Ovary (tissue), 9 donors: ENCODE measurements around the gene SEC24C. TPM values are rescaled to one million over a fixed set of nuclear protein-coding genes. Genes with fewer than 3 reads are reported as not detected.

Source experiments
- DNase-seq, 5 donors: peaks; one replicate each; pipeline ENCODE4 v3.0.0-alpha.2; 2019 to 2020
- H3K27ac ChIP-seq, 2 donors: fragments of 200-600 bp; one replicate each; pipeline versions ENCODE4 v1.5.1 to v1.8.0; 2019 to 2022
- H3K27me3 ChIP-seq: fragments of 200-600 bp; one replicate; pipeline ENCODE4 v1.8.0; 2022
- H3K36me3 ChIP-seq: fragments of 200-600 bp; sonication (generic); one replicate; pipeline ENCODE4 v1.5.1; 2019
- H3K4me1 ChIP-seq: one replicate; pipeline ENCODE4 v1.8.1; 2013; ENCODE audit warnings: mild to moderate bottlenecking, moderate library complexity; ENCODE audit not compliant: insufficient read depth
- H3K4me3 ChIP-seq: fragments of 200-600 bp; sonication (generic); one replicate; pipeline ENCODE4 v1.5.1; 2017
- H3K9me3 ChIP-seq, 2 donors: fragments of 200-600 bp in 1 of 2; sonication (generic) in 1 of 2; one replicate each; pipeline versions ENCODE4 v1.5.1 to v1.8.1; 2013 to 2019; ENCODE audit warnings: mild to moderate bottlenecking in 1 of 2, moderate library complexity in 1 of 2
- CTCF ChIP-seq, 3 donors: fragments of 450-650 bp in 2 of 3; fragments of 200-600 bp in 1 of 3; IDR thresholded peaks; one replicate each; pipeline versions ENCODE4 v1.5.1 to v1.8.0; 2016 to 2022; ENCODE audit warnings: antibody characterized with exemption in 3 of 3, mild to moderate bottlenecking in 1 of 3
- EP300 ChIP-seq: sonication (generic); formaldehyde crosslinking; IDR thresholded peaks from one replicate; pipeline ENCODE4 v1.6.1; 2017; ENCODE audit warnings: antibody characterized with exemption
- POLR2A ChIP-seq: fragments of 450-650 bp; IDR thresholded peaks from one replicate; pipeline ENCODE4 v1.6.1; 2017; ENCODE audit warnings: antibody characterized with exemption, mild to moderate bottlenecking, moderate library complexity
- WGBS, 3 donors: extraction: QIAGEN DNeasy Blood & Tissue Kit in 1 of 3; methylation state at CpG; one replicate each; pipeline versions ENCODE4 v1.1.5 to v1.1.7; 2013 to 2017; 5-methylcytosine and 5-hydroxymethylcytosine counted together
- intact Hi-C, 4 donors: fragments of 100-400 bp; cut with DNase I; formaldehyde crosslinking; loops; one replicate each; pipeline versions ENCODE4 v1.11.0 to v1.15.1; 2022 to 2023
- polyA plus RNA-seq, 2 donors: library from polyadenylated mRNA; stranded (reverse); fragments of 200-250 nt in 1 of 2; fragments of 350-450 nt in 1 of 2; fragmentation: Illumina TruSeq in 1 of 2; extraction: RNeasy Lipid Tissue Mini Kit (QIAGEN cat#74804) in 1 of 2; gene quantifications; one replicate each; pipeline ENCODE4 v1.2.3, GENCODE V29; 2013 to 2014
- total RNA-seq, 7 donors: library from RNA; depleted of rRNA in 2 of 7; stranded (reverse); fragments of >200 nt in 2 of 7; fragmentation: NEBNext Ultra II Directional in 3 of 7; extraction: Animal tissue kit (Norgen Biotek cat#: 25700) in 3 of 7; gene quantifications; one replicate each; pipeline versions ENCODE4 v1.1.0 to v1.2.4, GENCODE V29; 2016 to 2023
- donor health status: DM: no; HTN: no; CAD: no; lungs with moderate emphysema.
- donor health status: DM: no; HTN: no; CAD: no.
- donor health status: Bipolar disorder and iron deficiency.
- donor health status: DM: yes; HTN: yes; CAD: no.
- donor health status: DM: no; HTN: no; CAD: no.
- donor health status: DM: yes; HTN: yes; CAD: no.

The SEC24C gene
- total and polyA plus RNA-seq, 9 donors, result 30.3 to 70.4 (median 58.8) TPM

- 89 to 91% (median 90%) methylated on average over 6 of the region's 6 CpGs for WGBS, 3 donors
- H3K36me3 ChIP-seq, result no peaks in the 10 kb centered on the region
- H3K27me3 ChIP-seq, result no peaks in the 10 kb centered on the region
- intact Hi-C loops, result no loop called here
- DNase-seq, result no peak
- H3K27ac ChIP-seq, result no peak overlapping the region
- no peaks in the 10 kb centered on the region for H3K4me1 ChIP-seq
- H3K4me3 ChIP-seq, result no peak overlapping the region
- TF ChIP-seq POLR2A (no peak), EP300 (no peak), CTCF (IDR thresholded peaks at IDR 0.05) (no peak)
- H3K9me3 ChIP-seq, result no peaks in the 10 kb centered on the region
These were observed 53.9 kb downstream of the SEC24C start for GRCh38 chr10:73798087-73798486.

DNA sequence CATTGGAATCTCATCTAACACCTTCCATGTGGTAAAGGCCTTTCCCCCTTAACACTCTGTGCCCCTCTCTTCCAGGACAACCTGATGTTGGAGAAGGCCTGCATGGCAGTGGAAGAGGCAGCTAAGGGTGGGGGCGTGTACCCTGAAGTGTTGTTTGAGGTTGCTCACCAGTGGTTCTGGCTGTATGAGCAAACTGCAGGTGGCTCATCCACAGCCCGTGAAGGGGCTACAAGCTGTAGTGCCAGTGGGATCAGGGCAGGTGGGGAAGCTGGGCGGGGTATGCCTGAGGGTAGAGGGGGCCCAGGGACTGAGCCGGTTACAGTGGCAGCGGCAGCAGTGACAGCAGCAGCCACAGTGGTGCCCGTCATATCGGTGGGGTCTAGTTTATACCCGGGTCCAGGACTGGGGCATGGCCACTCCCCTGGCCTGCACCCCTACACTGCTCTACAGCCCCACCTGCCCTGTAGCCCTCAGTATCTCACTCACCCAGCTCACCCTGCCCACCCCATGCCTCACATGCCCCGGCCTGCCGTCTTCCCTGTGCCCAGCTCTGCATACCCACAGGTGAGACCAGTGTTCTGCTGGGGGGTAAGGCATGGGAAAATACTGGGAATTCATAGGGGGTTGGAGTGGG is 54.9 kb downstream of the SEC24C start:
- no peak for TF ChIP-seq EP300
- no peak for TF ChIP-seq POLR2A
- no peak for TF ChIP-seq CTCF (IDR thresholded peaks at IDR 0.05)
- intact Hi-C loops, result no loop called here
- no peak for DNase-seq
- no peak overlapping the region for H3K27ac ChIP-seq
- no peaks in the 10 kb centered on the region for H3K36me3 ChIP-seq
- H3K9me3 ChIP-seq, result no peaks in the 10 kb centered on the region
- H3K4me1 ChIP-seq, result no peaks in the 10 kb centered on the region
- no peak overlapping the region for H3K4me3 ChIP-seq
- H3K27me3 ChIP-seq, result no peaks in the 10 kb centered on the region
- WGBS, 3 donors, result 68 to 75% (median 72%) methylated on average over 10 of the region's 10 CpGs

- no peaks in the 10 kb centered on the region for H3K9me3 ChIP-seq
- no peaks in the 10 kb centered on the region for H3K27me3 ChIP-seq
- H3K4me3 ChIP-seq, result no peak overlapping the region
- WGBS, 3 donors, result 55 to 63% (median 56%) methylated on average over 9 of the region's 9 CpGs
- H3K27ac ChIP-seq, result no peak overlapping the region
- H3K4me1 ChIP-seq, result no peaks in the 10 kb centered on the region
- no peak for TF ChIP-seq EP300
- no peak for TF ChIP-seq CTCF (IDR thresholded peaks at IDR 0.05)
- TF ChIP-seq POLR2A, result no peak
- intact Hi-C loops, result no loop called here
- H3K36me3 ChIP-seq, result no peaks in the 10 kb centered on the region
- DNase-seq, result no peak
These were observed 55.9 kb downstream of the SEC24C start for GRCh38 chr10:73799899-73800559.

- Histone ChIP-seq H3K27ac (no peak overlapping the region), H3K36me3 (no peaks in the 10 kb centered on the region), H3K27me3 (no peaks in the 10 kb centered on the region), H3K9me3 (no peaks in the 10 kb centered on the region), H3K4me1 (no peaks in the 10 kb centered on the region), H3K4me3 (no peak overlapping the region)
- no peak for TF ChIP-seq CTCF (IDR thresholded peaks at IDR 0.05)
- no peak for TF ChIP-seq POLR2A
- no peak for TF ChIP-seq EP300
- DNase-seq, result no peak
- WGBS, 3 donors, result 65 to 78% (median 68%) methylated on average over 19 to 20 of the region's 20 CpGs
- intact Hi-C loops, result no loop called here
These were observed 56.5 kb downstream of the SEC24C start for GRCh38 chr10:73800560-73801252.
